ENCODE measurements around the gene XRN1.
A peak's percentile ranks its signal among the peaks of the same experiment; 100 is the strongest.

GRCh38 chr3:142270407-142270806 is 177.4 kb downstream of the XRN1 start:
- TF ChIP-seq, protein P1, sequence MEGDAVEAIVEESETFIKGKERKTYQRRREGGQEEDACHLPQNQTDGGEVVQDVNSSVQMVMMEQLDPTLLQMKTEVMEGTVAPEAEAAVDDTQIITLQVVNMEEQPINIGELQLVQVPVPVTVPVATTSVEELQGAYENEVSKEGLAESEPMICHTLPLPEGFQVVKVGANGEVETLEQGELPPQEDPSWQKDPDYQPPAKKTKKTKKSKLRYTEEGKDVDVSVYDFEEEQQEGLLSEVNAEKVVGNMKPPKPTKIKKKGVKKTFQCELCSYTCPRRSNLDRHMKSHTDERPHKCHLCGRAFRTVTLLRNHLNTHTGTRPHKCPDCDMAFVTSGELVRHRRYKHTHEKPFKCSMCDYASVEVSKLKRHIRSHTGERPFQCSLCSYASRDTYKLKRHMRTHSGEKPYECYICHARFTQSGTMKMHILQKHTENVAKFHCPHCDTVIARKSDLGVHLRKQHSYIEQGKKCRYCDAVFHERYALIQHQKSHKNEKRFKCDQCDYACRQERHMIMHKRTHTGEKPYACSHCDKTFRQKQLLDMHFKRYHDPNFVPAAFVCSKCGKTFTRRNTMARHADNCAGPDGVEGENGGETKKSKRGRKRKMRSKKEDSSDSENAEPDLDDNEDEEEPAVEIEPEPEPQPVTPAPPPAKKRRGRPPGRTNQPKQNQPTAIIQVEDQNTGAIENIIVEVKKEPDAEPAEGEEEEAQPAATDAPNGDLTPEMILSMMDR (IDR thresholded peaks at IDR 0.05 in 8 of 11, conservative IDR thresholded peaks at IDR 0.05 in 3 of 11): peak in 1 of 11 experiments; percentile 25
- peak in 1 of 3 donors; percentile 55 for TF ChIP-seq POLR2AphosphoS5 (IDR thresholded peaks at IDR 0.05)
- no peak for TF ChIP-seq POLR2A (IDR thresholded peaks at IDR 0.05)

All from spleen (tissue), 7 donors.